Loucy (cell line): ENCODE data around the gene CRYM.
"Not testable (repeated sequence)": the region's sequence is repeated elsewhere in the genome, so short reads cannot be mapped to it uniquely, and the experiment has no call there.

Source experiments
- H2AFZ ChIP-seq: fragments of 200-600 bp; sonication (generic); 2 replicates; pipeline ENCODE4 v1.6.0; 2016; ENCODE audit warnings: antibody characterized with exemption, mild to moderate bottlenecking, low read length, moderate library complexity
- H3F3A ChIP-seq: fragments of 200-600 bp; 2 replicates; pipeline ENCODE4 v1.6.0; 2016; ENCODE audit warnings: antibody characterized with exemption, low read depth, mild to moderate bottlenecking
- H3K27me3 ChIP-seq: fragments of 200-600 bp; sonication (generic); 2 replicates; pipeline ENCODE4 v1.6.1; 2014; ENCODE audit warnings: low read length, mild to moderate bottlenecking; ENCODE audit not compliant: insufficient read depth, poor library complexity, severe bottlenecking
- H3K36me3 ChIP-seq: fragments of 200-600 bp; sonication (generic); 2 replicates; pipeline ENCODE4 v1.6.1; 2016; ENCODE audit warnings: low read length; ENCODE audit not compliant: insufficient read depth
- H3K4me1 ChIP-seq: fragments of 200-600 bp; sonication (generic); 2 replicates; pipeline ENCODE4 v1.5.1; 2014; ENCODE audit warnings: low read length, mild to moderate bottlenecking; ENCODE audit not compliant: insufficient read depth, poor library complexity, severe bottlenecking
- H3K4me2 ChIP-seq: fragments of 200-600 bp; sonication (generic); 2 replicates; pipeline ENCODE4 v1.6.0; 2014; ENCODE audit warnings: antibody characterized with exemption, low read length, low read depth, mild to moderate bottlenecking; ENCODE audit not compliant: poor library complexity, severe bottlenecking
- H3K4me3 ChIP-seq: fragments of 200-600 bp; sonication (generic); 2 replicates; pipeline ENCODE4 v1.5.1; 2014; ENCODE audit warnings: low read length, mild to moderate bottlenecking, mixed read lengths; ENCODE audit not compliant: poor library complexity, severe bottlenecking
- H3K79me2 ChIP-seq: fragments of 200-600 bp; sonication (generic); 2 replicates; pipeline ENCODE4 v1.6.1; 2014; ENCODE audit warnings: low read length; ENCODE audit not compliant: insufficient read depth
- H3K9ac ChIP-seq: fragments of 200-600 bp; sonication (generic); 2 replicates; pipeline ENCODE4 v1.6.0; 2014; ENCODE audit warnings: mild to moderate bottlenecking, low read depth, low read length, moderate library complexity; ENCODE audit not compliant: poor library complexity, severe bottlenecking
- H3K9me2 ChIP-seq: fragments of 200-600 bp; sonication (generic); replicated peaks from 2 replicates; pipeline ENCODE4 v1.6.1; 2016; ENCODE audit warnings: low read depth, low read length, mixed read lengths
- H3K9me3 ChIP-seq: fragments of 200-600 bp; sonication (generic); 2 replicates; pipeline ENCODE4 v1.6.1; 2014; ENCODE audit warnings: mild to moderate bottlenecking, antibody characterized with exemption, low read length, low read depth; ENCODE audit not compliant: insufficient read depth
- H4K20me1 ChIP-seq: fragments of 200-600 bp; sonication (generic); 2 replicates; pipeline ENCODE4 v1.6.0; 2014; ENCODE audit warnings: antibody characterized with exemption, low read length, mild to moderate bottlenecking; ENCODE audit not compliant: insufficient read depth, poor library complexity, severe bottlenecking
- EZH2phosphoT487 ChIP-seq: fragments of 200-600 bp; IDR thresholded peaks from 2 replicates; pipeline ENCODE4 v1.6.1; 2018; ENCODE audit warnings: antibody characterized with exemption, mild to moderate bottlenecking, moderate library complexity, borderline replicate concordance
- TF ChIP-seq, protein P1 (sequence below): fragments of 200-600 bp; sonication (generic); conservative IDR thresholded peaks from 2 replicates; pipeline ENCODE4 v1.5.1; 2014; ENCODE audit warnings: mild to moderate bottlenecking, antibody characterized with exemption, low read length

The CRYM gene

GRCh38 chr16:21276090-21276489 is 2.0 kb downstream of the CRYM start:
- no peaks in the 10 kb centered on the region for H3K79me2 ChIP-seq
- H3K9ac ChIP-seq = no peak overlapping the region
- no peak overlapping the region for H3K4me3 ChIP-seq
- no peak overlapping the region for H2AFZ ChIP-seq
- H3K9me3 ChIP-seq = no peaks in the 10 kb centered on the region
- no peaks in the 10 kb centered on the region for H4K20me1 ChIP-seq
- no peaks in the 10 kb centered on the region for H3K36me3 ChIP-seq
- no peak overlapping the region for H3K4me2 ChIP-seq
- H3K4me1 ChIP-seq = no peaks in the 10 kb centered on the region
- no peaks in the 10 kb centered on the region for H3F3A ChIP-seq
- no peaks in the 10 kb centered on the region for H3K9me2 ChIP-seq
- no peaks in the 10 kb centered on the region for H3K27me3 ChIP-seq
- no peak for TF ChIP-seq EZH2phosphoT487
- TF ChIP-seq, protein P1, sequence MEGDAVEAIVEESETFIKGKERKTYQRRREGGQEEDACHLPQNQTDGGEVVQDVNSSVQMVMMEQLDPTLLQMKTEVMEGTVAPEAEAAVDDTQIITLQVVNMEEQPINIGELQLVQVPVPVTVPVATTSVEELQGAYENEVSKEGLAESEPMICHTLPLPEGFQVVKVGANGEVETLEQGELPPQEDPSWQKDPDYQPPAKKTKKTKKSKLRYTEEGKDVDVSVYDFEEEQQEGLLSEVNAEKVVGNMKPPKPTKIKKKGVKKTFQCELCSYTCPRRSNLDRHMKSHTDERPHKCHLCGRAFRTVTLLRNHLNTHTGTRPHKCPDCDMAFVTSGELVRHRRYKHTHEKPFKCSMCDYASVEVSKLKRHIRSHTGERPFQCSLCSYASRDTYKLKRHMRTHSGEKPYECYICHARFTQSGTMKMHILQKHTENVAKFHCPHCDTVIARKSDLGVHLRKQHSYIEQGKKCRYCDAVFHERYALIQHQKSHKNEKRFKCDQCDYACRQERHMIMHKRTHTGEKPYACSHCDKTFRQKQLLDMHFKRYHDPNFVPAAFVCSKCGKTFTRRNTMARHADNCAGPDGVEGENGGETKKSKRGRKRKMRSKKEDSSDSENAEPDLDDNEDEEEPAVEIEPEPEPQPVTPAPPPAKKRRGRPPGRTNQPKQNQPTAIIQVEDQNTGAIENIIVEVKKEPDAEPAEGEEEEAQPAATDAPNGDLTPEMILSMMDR = no peak

- Histone ChIP-seq H3K4me2 (no peak overlapping the region), H3K9ac (no peak overlapping the region)
Observed at GRCh38 chr16:21275529-21275928, 2.6 kb downstream of the CRYM start.

DNA sequence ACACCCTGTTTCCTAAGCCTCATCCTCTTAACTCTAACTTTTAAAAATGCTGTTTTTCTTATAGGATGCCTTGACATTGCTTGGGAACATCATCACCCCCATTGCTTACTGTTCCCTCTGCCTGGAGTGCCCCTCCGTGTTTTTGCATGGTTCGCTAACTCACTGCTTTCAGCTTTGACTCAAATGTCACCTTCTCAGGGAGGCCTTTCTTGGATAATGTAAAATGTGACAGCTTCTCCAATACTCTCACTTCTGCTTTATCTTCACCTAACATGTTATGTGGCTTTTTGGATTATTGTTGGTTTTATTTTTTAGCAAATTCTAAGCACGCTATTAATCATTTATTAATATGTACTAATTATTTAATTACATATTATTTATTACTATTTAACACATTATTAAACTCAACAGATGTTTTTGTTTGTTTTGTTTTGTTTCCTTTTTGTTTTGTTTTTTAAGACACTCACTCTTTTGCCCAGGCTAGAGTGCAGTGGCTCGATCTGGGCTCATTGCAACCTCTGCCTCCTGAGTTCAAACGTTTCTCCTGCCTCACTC is 3.8 kb downstream of the CRYM start:
- Histone ChIP-seq H3K27me3 (no peaks in the 10 kb centered on the region), H3K4me1 (no peaks in the 10 kb centered on the region), H3K9ac (no peak overlapping the region), H3K36me3 (no peaks in the 10 kb centered on the region), H3K9me3 (no peaks in the 10 kb centered on the region), H3K4me2 (no peak overlapping the region), H3F3A (no peaks in the 10 kb centered on the region), H2AFZ (no peak overlapping the region; the same call in 1 of the 2 replicates), H4K20me1 (no peaks in the 10 kb centered on the region), H3K79me2 (no peaks in the 10 kb centered on the region), H3K9me2 (no peaks in the 10 kb centered on the region), H3K4me3 (no peak overlapping the region)
- TF ChIP-seq EZH2phosphoT487 = no peak
- TF ChIP-seq, protein P1 = no peak

More at GRCh38 chr16:21275529-21275928, 2.6 kb downstream of the CRYM start:
- no peak overlapping the region for H2AFZ ChIP-seq
- no peaks in the 10 kb centered on the region for H3K9me2 ChIP-seq
- H3F3A ChIP-seq = no peaks in the 10 kb centered on the region
- H4K20me1 ChIP-seq = no peaks in the 10 kb centered on the region
- H3K9me3 ChIP-seq = no peaks in the 10 kb centered on the region
- TF ChIP-seq, protein P1 = no peak
- no peak for TF ChIP-seq EZH2phosphoT487
- no peaks in the 10 kb centered on the region for H3K79me2 ChIP-seq
- no peaks in the 10 kb centered on the region for H3K27me3 ChIP-seq
- H3K36me3 ChIP-seq = no peaks in the 10 kb centered on the region
- no peak overlapping the region for H3K4me3 ChIP-seq
- H3K4me1 ChIP-seq = no peaks in the 10 kb centered on the region

DNA sequence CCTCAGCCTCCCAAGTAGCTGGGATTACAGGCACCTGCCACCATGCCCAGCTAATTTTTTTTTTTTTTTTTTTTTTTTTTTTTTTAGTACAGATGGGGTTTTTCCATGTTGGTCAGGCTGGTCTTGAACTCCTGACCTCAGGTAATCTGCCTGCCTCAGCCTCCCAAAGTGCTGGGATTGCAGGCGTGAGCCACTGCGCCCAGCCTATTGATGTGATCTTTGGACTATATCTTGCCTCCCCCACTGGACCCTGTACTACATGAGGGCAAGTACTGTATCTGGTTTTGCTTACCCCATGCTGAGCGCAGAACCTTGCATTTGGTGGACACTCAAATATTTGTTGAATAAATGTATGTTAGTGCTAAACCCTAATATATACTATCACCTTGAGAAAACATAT is 5.3 kb downstream of the CRYM start:
- H4K20me1 ChIP-seq, H3K4me2 ChIP-seq, H3K27me3 ChIP-seq, H3K9me3 ChIP-seq, H3K36me3 ChIP-seq, H3K9me2 ChIP-seq, H3K79me2 ChIP-seq, H3K9ac ChIP-seq, H3K4me3 ChIP-seq, H2AFZ ChIP-seq, H3K4me1 ChIP-seq, H3F3A ChIP-seq: not testable (repeated sequence)
